ENCODE data around the gene FNDC3B.

DNA sequence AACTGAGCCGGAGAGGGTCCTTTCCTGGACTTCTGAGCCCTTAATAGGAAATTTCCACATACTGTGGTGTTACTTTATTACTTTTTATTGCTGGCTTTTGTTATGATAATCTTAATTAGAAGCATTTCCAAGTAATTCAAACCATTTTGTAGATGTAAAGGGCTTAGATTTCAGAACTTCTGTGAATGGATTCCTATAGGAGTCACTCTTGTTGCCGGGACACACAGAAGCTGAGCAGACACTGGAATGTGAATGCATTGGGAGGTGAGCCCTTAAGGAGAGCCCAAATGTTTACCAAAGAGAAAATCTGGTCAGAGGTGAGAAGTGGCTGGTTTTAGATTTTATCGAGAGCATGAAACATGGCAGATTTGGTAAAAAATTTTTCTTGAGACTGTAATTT, 87.4 kb downstream of the FNDC3B start:
- no peak for TF ChIP-seq CTCF (IDR thresholded peaks at IDR 0.05; ENCODE audit: low read depth, low read length)
- TF ChIP-seq POLR2A (IDR thresholded peaks at IDR 0.05; ENCODE audit: extremely low read depth, insufficient read length): no peak
- TF ChIP-seq, protein P1, sequence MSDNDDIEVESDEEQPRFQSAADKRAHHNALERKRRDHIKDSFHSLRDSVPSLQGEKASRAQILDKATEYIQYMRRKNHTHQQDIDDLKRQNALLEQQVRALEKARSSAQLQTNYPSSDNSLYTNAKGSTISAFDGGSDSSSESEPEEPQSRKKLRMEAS (IDR thresholded peaks at IDR 0.05; ENCODE audit: low read depth, low read length): no peak
- TF ChIP-seq MYC (IDR thresholded peaks at IDR 0.05; ENCODE audit: low read depth, low read length): no peak
